PFSK-1 (cell line): ENCODE data around the gene ALG9.

Source experiments
- FOXP2 ChIP-seq: optimal IDR thresholded peaks from 2 replicates; pipeline ENCODE3; 2011; ENCODE audit warnings: borderline replicate concordance, control low read depth, inconsistent platforms; ENCODE audit not compliant: insufficient read depth; ENCODE audit errors: extremely low read length, extremely low read depth
- POLR2AphosphoS5 ChIP-seq: IDR thresholded peaks from 2 replicates; pipeline ENCODE4 v1.6.1; 2012; ENCODE audit warnings: low read depth, mild to moderate bottlenecking, control low read depth, low read length, moderate library complexity
- SIN3A ChIP-seq: IDR thresholded peaks from 2 replicates; pipeline ENCODE4 v1.6.1; 2012; ENCODE audit warnings: mild to moderate bottlenecking, low read length, moderate library complexity, borderline replicate concordance; ENCODE audit not compliant: insufficient read depth
- TAF1 ChIP-seq: IDR thresholded peaks from 2 replicates; pipeline ENCODE4 v1.6.1; 2012; ENCODE audit warnings: low read length, control low read depth, borderline replicate concordance; ENCODE audit not compliant: insufficient read depth
- TF ChIP-seq, protein P1 (sequence below), 2 experiments: IDR thresholded peaks; 2 replicates each; pipeline versions ENCODE4 v1.6.1 to v1.8.0; 2011 to 2012; ENCODE audit warnings: low read depth in 2 of 2, low read length in 2 of 2, control low read depth in 1 of 2, inconsistent platforms in 1 of 2, mild to moderate bottlenecking in 1 of 2, moderate library complexity in 1 of 2; ENCODE audit not compliant: insufficient read depth in 1 of 2

DNA sequence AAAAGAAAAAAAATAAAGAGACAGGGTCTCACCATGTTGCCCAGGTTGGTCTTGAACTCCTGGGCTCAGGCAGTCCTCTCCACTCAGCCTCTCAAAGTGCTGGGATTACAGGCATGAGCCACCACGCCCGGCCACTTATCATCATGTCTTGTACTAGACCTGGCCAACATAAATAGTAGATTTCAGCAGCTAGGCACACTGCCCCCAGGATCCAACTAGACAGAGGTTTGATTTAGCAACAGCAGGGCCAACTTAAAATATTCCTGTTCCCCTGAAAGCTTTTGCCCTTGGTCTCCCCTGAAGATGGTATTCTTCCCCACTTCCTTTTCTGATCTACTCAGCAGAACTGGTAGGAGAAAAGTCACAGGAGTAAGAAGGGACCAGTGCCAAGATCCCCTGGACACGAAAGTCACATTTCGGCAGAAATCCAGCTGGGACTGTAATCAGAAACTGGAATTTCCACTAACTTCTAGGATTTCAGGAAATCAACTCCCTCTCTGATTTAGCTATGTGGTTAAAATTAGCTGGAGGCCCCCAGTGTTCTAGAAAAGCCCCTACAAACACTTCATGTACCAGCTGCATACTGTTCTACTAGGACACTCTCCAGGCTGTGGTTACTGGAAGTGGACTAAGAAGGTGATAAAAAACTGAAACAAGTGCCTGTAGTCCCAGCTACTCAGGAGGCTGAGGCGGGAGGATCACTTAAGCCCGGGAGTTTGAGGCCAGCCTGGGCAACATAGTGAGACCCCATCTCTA is 96.2 kb downstream of the ALG9 start:
- no peak for TF ChIP-seq SIN3A
- no peak for TF ChIP-seq POLR2AphosphoS5
- TF ChIP-seq TAF1 = no peak
- TF ChIP-seq, protein P1, sequence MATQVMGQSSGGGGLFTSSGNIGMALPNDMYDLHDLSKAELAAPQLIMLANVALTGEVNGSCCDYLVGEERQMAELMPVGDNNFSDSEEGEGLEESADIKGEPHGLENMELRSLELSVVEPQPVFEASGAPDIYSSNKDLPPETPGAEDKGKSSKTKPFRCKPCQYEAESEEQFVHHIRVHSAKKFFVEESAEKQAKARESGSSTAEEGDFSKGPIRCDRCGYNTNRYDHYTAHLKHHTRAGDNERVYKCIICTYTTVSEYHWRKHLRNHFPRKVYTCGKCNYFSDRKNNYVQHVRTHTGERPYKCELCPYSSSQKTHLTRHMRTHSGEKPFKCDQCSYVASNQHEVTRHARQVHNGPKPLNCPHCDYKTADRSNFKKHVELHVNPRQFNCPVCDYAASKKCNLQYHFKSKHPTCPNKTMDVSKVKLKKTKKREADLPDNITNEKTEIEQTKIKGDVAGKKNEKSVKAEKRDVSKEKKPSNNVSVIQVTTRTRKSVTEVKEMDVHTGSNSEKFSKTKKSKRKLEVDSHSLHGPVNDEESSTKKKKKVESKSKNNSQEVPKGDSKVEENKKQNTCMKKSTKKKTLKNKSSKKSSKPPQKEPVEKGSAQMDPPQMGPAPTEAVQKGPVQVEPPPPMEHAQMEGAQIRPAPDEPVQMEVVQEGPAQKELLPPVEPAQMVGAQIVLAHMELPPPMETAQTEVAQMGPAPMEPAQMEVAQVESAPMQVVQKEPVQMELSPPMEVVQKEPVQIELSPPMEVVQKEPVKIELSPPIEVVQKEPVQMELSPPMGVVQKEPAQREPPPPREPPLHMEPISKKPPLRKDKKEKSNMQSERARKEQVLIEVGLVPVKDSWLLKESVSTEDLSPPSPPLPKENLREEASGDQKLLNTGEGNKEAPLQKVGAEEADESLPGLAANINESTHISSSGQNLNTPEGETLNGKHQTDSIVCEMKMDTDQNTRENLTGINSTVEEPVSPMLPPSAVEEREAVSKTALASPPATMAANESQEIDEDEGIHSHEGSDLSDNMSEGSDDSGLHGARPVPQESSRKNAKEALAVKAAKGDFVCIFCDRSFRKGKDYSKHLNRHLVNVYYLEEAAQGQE (IDR thresholded peaks at IDR 0.05; ENCODE audit: insufficient read depth in 1 of 2, low read depth in 2 of 2, low read length in 2 of 2) = no peak
- TF ChIP-seq FOXP2 = no peak
